Camera-type eye (tissue), 1 donor: Measurements from ENCODE around the gene CIROP. TPM values are rescaled to one million over a fixed set of nuclear protein-coding genes. Genes with fewer than 3 reads are reported as not detected.

Source experiments
- total RNA-seq: library from RNA; depleted of rRNA; stranded (reverse); fragments of >200 nt; gene quantifications from one replicate; pipeline ENCODE4 v1.2.3, GENCODE V29; 2014

Gene CIROP
- not detected for total RNA-seq

DNA sequence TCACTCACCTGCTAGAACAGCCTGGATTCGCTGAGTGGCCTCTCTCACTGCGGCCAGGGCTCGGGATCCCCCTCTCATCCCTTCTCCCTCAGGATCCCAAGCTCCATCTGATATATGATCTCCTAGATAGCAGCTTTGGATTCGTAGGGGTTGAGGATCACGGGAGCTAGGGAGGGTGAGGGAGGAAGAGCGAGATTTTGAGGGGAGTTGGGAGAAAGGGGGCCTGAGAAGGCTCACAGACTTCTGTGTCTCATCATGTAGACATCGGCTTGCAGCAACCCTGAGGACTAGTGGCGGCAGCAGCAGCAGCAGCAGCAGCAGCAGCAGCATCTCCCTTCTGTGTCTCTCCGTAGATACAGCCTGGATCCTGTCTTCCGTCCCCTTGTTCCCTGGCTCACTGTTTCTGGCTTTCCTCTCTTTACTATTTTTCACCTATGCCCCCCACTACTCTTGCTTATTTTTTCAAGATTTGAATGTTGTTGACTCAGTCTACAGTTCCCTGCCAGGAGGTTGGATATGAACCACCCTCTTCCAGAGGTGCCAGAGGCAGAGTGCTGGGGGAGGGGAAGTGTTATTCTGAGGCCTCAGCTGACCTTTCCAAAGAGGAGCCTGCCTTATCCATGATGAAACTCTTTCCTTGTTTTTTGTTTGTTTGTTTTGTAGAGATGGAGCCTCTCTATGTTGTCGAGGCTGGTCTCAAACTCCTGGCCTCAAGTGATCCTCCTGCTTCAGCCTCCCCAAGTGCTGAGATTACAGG, at the start of gene CIROP:
Gene CIROP, minus strand, starts transcription at position 399 of the 757 bp plus-strand sequence. Its CDS starts 69 bp downstream, at position 330.

GRCh38 chr14:23118506-23119362, 13.9 kb upstream of the CIROP start, which contains the start of gene CEBPE:
CEBPE (minus strand) TSS chr14:23119255; CDS start chr14:23119091, 164 bp downstream.

GRCh38 chr14:23095196-23096108, 9.3 kb downstream of the CIROP start, which contains the start of gene C14orf119:
C14orf119 (plus strand) TSS chr14:23095505; CDS start chr14:23097659, 2,154 bp downstream.

DNA sequence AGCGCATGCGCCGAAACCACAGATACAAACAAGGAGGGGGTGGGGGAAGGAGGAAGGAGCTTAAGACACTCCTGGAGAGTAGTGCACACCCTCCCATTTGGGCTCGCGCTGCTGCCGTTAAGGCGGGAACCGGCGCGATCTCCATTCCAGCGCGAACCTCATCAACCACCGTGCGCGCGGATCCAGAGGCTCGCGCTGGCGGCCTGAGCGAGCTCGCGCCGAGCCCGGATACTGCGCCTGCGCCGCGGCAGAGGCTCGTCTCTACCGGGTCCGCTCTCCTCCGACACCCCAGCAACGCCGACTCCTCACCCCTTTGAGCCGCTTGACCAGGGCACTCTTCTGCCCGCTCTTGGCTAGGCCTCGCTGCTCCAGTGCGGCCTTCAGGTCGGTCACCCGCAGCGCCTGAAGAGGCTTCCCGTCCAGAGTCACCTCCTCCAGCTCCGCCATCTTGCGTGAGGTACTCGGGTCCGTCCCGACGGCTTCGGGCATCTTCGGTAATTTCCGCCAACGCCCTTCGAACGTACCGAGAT, 10.1 kb downstream of the CIROP start, which contains the start of gene ACIN1:
Gene ACIN1, minus strand, starts transcription at position 471 of the 530 bp plus-strand sequence. Its CDS starts 24 bp downstream, at position 447.

GRCh38 chr14:23056956-23057756, 47.6 kb downstream of the CIROP start, which contains the start of gene CDH24:
CDH24 (minus strand) TSS chr14:23057520; CDS start chr14:23055733, 1,787 bp downstream.

Other genes starting within 250 kb of the CIROP start
- 35.1 TPM for gene LRP10, start 233.2 kb downstream of the CIROP start, total RNA-seq
- 2.0 TPM for gene REM2, start 221.8 kb downstream of the CIROP start, total RNA-seq
- 648 TPM for gene RBM23, start 185.8 kb downstream of the CIROP start, total RNA-seq
- gene PRMT5, start 175.6 kb downstream of the CIROP start, total RNA-seq = 56.5 TPM
- gene HAUS4, start 147.9 kb downstream of the CIROP start, total RNA-seq = 41.9 TPM
- 32.0 TPM for gene AJUBA, start 122.4 kb downstream of the CIROP start, total RNA-seq
- 14.9 TPM for gene C14orf93, start 94.8 kb downstream of the CIROP start, total RNA-seq
- gene PSMB5, start 70.1 kb downstream of the CIROP start, total RNA-seq = 137 TPM
- gene PSMB11, start 62.8 kb downstream of the CIROP start, total RNA-seq = not detected
- 17.0 TPM for gene CDH24, start 47.5 kb downstream of the CIROP start, total RNA-seq
- gene ACIN1, start 9.9 kb downstream of the CIROP start, total RNA-seq = 155 TPM
- 15.8 TPM for gene C14orf119, start 9.5 kb downstream of the CIROP start, total RNA-seq
- gene CEBPE, start 14.3 kb upstream of the CIROP start, total RNA-seq = not detected
- gene SLC7A8, start 78.7 kb upstream of the CIROP start, total RNA-seq = 36.9 TPM
- gene RNF212B, start 132.9 kb upstream of the CIROP start, total RNA-seq = not detected
- 7.9 TPM for gene HOMEZ, start 181.1 kb upstream of the CIROP start, total RNA-seq
- gene PPP1R3E, start 197.9 kb upstream of the CIROP start, total RNA-seq = 14.0 TPM
- 29.7 TPM for gene BCL2L2, start 201.8 kb upstream of the CIROP start, total RNA-seq
- 94.1 TPM for gene PABPN1, start 216.5 kb upstream of the CIROP start, total RNA-seq
- gene SLC22A17, start 247.9 kb upstream of the CIROP start, total RNA-seq = 65.6 TPM